ENCODE data around the gene POLN. TPM values are rescaled to one million over a fixed set of nuclear protein-coding genes. Genes with fewer than 3 reads are reported as not detected.

Gene POLN
- total RNA-seq, 1 donor from 2014 or later = 0.21 TPM

DNA sequence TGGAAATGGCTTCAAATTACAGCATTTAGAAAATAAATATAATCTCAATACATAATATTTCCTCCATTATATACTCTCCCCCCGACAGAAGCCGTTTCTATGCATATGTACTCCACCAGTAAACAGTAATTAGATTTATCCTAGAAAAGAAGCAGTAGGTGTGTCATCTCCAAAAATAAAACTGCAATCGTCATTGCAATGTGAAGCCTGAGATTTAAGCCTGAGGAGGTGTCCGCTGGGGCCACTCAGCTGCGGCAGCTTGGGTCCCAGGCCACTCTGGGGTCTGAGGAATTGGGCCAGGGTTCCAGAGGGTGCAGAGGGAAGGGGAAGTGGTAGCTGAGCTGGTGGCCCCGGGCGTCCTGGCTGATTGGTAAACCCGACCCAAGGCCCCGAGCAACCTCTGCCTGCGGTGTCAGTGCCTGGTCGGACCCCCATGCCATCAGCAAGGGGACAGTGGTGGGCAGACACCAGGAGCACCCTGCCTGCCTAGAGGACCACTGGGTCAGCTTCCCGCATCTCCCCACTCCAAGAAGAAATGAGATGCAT, 27.8 kb upstream of the POLN start:
- Histone ChIP-seq H3K27me3 (no peaks in the 10 kb centered on the region), H3K36me3 (no peaks in the 10 kb centered on the region), H3K4me3 (no peak overlapping the region), H3K9me3 (no peaks in the 10 kb centered on the region), H3K27ac (no peak overlapping the region), H3K4me1 (peaks cover 8 to 14% of the 10 kb centered on the region in 2 donors)
- intact Hi-C loops (cut with DNase I) = loop anchor here (10.0 kb wide), 4 partner anchors 395 to 585 kb away; partner anchors contain the start of genes ADD1, FAM53A, NSD2 and TNIP2
- no peak for DNase-seq (ENCODE audit: low spot score in 2 of 2)
- no peak for TF ChIP-seq CTCF (IDR thresholded peaks at IDR 0.05)

GRCh38 chr4:2269206-2269531, 27.2 kb upstream of the POLN start:
- intact Hi-C loops (cut with DNase I) = loop anchor here (10.0 kb wide), 4 partner anchors 394 to 584 kb away; partner anchors contain the start of genes ADD1, FAM53A, NSD2 and TNIP2
- no peak for DNase-seq (ENCODE audit: low spot score in 2 of 2)
- Histone ChIP-seq H3K27me3 (no peaks in the 10 kb centered on the region), H3K4me1 (peaks cover 8 to 14% of the 10 kb centered on the region in 2 donors), H3K4me3 (no peak overlapping the region), H3K36me3 (no peaks in the 10 kb centered on the region), H3K27ac (no peak overlapping the region), H3K9me3 (no peaks in the 10 kb centered on the region)
- no peak for TF ChIP-seq CTCF (IDR thresholded peaks at IDR 0.05)

GRCh38 chr4:2268357-2269205, 26.7 kb upstream of the POLN start:
- intact Hi-C loops (cut with DNase I) = loop anchor here (10.0 kb wide), 4 partner anchors 394 to 584 kb away; partner anchors contain the start of genes ADD1, FAM53A, NSD2 and TNIP2
- H3K36me3 ChIP-seq = no peaks in the 10 kb centered on the region
- H3K27me3 ChIP-seq = no peaks in the 10 kb centered on the region
- H3K9me3 ChIP-seq = no peaks in the 10 kb centered on the region
- H3K4me1 ChIP-seq = peaks cover 8 to 14% of the 10 kb centered on the region in 2 donors
- no peak overlapping the region for H3K4me3 ChIP-seq
- H3K27ac ChIP-seq = no peak overlapping the region
- no peak for TF ChIP-seq CTCF (IDR thresholded peaks at IDR 0.05)
- no peak for DNase-seq (ENCODE audit: low spot score in 2 of 2)

GRCh38 chr4:2267841-2268240, 25.9 kb upstream of the POLN start:
- Histone ChIP-seq H3K9me3 (no peaks in the 10 kb centered on the region), H3K27me3 (no peaks in the 10 kb centered on the region), H3K4me3 (no peak overlapping the region), H3K4me1 (peaks cover 8 to 20% of the 10 kb centered on the region in 2 donors), H3K36me3 (no peaks in the 10 kb centered on the region), H3K27ac (no peak overlapping the region)
- intact Hi-C loops (cut with DNase I) = loop anchor here (10.0 kb wide), 4 partner anchors 393 to 583 kb away; partner anchors contain the start of genes ADD1, FAM53A, NSD2 and TNIP2
- DNase-seq (ENCODE audit: low spot score in 2 of 2) = no peak
- TF ChIP-seq CTCF (IDR thresholded peaks at IDR 0.05) = no peak

- Histone ChIP-seq H3K36me3 (no peaks in the 10 kb centered on the region), H3K4me1 (peaks cover 8 to 22% of the 10 kb centered on the region in 2 donors), H3K27me3 (no peaks in the 10 kb centered on the region), H3K4me3 (no peak overlapping the region), H3K27ac (no peak overlapping the region), H3K9me3 (no peaks in the 10 kb centered on the region)
- no peak for TF ChIP-seq CTCF (IDR thresholded peaks at IDR 0.05)
- no peak for DNase-seq (ENCODE audit: low spot score in 2 of 2)
- intact Hi-C loops (cut with DNase I) = loop anchor here (10.0 kb wide), 4 partner anchors 393 to 583 kb away; partner anchors contain the start of genes ADD1, FAM53A, NSD2 and TNIP2
These were observed 25.4 kb upstream of the POLN start for GRCh38 chr4:2267320-2267811.

Measured in ascending aorta (tissue), 2 donors.